Kidney (tissue), 14 donors: ENCODE results near the gene ZNF710. TPM values are rescaled to one million over a fixed set of nuclear protein-coding genes. Genes with fewer than 3 reads are reported as not detected.
A peak's percentile ranks its signal among the peaks of the same experiment; 100 is the strongest.

Source experiments
- DNase-seq, 5 donors: peaks; one replicate each; pipeline ENCODE4 v3.0.0-alpha.2; 2013 to 2020
- FAIRE-seq: peaks from 2 replicates; lab custom pipeline; 2012; peaks lifted over from hg19 to GRCh38; lab: Jason Lieb, UNC
- H3K27ac ChIP-seq, 2 donors: one replicate each; pipeline ENCODE4 v1.7.0; 2013; ENCODE audit warnings: low read depth in 2 of 2, low read length in 2 of 2, inconsistent platforms in 1 of 2
- H3K27me3 ChIP-seq: one replicate; pipeline ENCODE4 v1.7.1; 2013; ENCODE audit warnings: low read length, inconsistent platforms; ENCODE audit not compliant: control insufficient read depth, insufficient read depth
- H3K36me3 ChIP-seq, 3 donors: one replicate each; pipeline versions ENCODE4 v1.7.0 to v1.7.1; 2013; ENCODE audit warnings: low read length in 3 of 3, control low read depth in 1 of 3, inconsistent platforms in 1 of 3; ENCODE audit not compliant: insufficient read depth in 3 of 3, control insufficient read depth in 2 of 3
- H3K4me1 ChIP-seq, 3 donors: one replicate each; pipeline versions ENCODE4 v1.7.0 to v1.7.1; 2013; ENCODE audit warnings: low read length in 3 of 3, inconsistent platforms in 1 of 3, low read depth in 1 of 3; ENCODE audit not compliant: control insufficient read depth in 2 of 3, insufficient read depth in 2 of 3
- H3K4me3 ChIP-seq, 3 donors: one replicate each; pipeline versions ENCODE4 v1.7.0 to v1.8.1; 2013; ENCODE audit warnings: low read length in 3 of 3, control low read depth in 1 of 3, inconsistent platforms in 1 of 3
- H3K9ac ChIP-seq, 3 donors: one replicate each; pipeline versions ENCODE4 v1.7.0 to v1.7.1; 2013; ENCODE audit warnings: low read length in 3 of 3, control low read depth in 1 of 3, inconsistent platforms in 1 of 3
- H3K9me3 ChIP-seq, 3 donors: one replicate each; pipeline versions ENCODE4 v1.7.0 to v1.7.1; 2013; ENCODE audit warnings: low read length in 3 of 3, control low read depth in 1 of 3, inconsistent platforms in 1 of 3; ENCODE audit not compliant: control insufficient read depth in 2 of 3, insufficient read depth in 1 of 3
- CTCF ChIP-seq: IDR thresholded peaks from 3 replicates; pipeline ENCODE4 v1.5.1; 2012; ENCODE audit warnings: mild to moderate bottlenecking, moderate library complexity, borderline replicate concordance; ENCODE audit not compliant: insufficient read depth; ENCODE audit errors: extremely low read depth
- intact Hi-C: fragments of 100-400 bp; cut with DNase I; formaldehyde crosslinking; loops from one replicate; pipeline ENCODE4 v1.11.1; 2022
- polyA plus RNA-seq: library from polyadenylated mRNA; stranded (reverse); fragments of 350-450 nt; fragmentation: Illumina TruSeq; extraction: RNeasy Lipid Tissue Mini Kit (QIAGEN cat#74804); gene quantifications from one replicate; pipeline ENCODE4 v1.2.3, GENCODE V29; 2014; ENCODE audit warnings: low read depth, low replicate concordance; ENCODE audit not compliant: insufficient read depth
- total RNA-seq: library from RNA; stranded (reverse); fragmentation: NEBNext Ultra II Directional; extraction: Animal tissue kit (Norgen Biotek cat#: 25700); gene quantifications from one replicate; pipeline ENCODE4 v1.2.1, GENCODE V29; 2021
- donor health status: control.
- donor health status: control.
- donor health status: control.
- donor health status: control.
- donor health status: control.
- donor health status: DM: yes; HTN: yes; CAD: no.
- donor health status: Normal renal cell carcinoma (clear cell type).

The ZNF710 gene
- total and polyA plus RNA-seq, 2 donors from 2014 or later, result 11.0 to 17.0 TPM

- no peak for TF ChIP-seq CTCF
- FAIRE-seq (no peak), DNase-seq (no peak)
- no peak overlapping the region for H3K4me3 ChIP-seq
- peaks cover 2 to 13% (median 7%) of the 10 kb centered on the region in 3 donors for H3K4me1 ChIP-seq
- intact Hi-C loops, result no loop called here
- no peaks in the 10 kb centered on the region for H3K36me3 ChIP-seq
- H3K9ac ChIP-seq, result no peak overlapping the region
- H3K9me3 ChIP-seq, result no peaks in the 10 kb centered on the region
- H3K27ac ChIP-seq, result no peak overlapping the region
- no peaks in the 10 kb centered on the region for H3K27me3 ChIP-seq
Measured at GRCh38 chr15:90051874-90052273, 50.8 kb downstream of the ZNF710 start.

- H3K4me1 ChIP-seq, result peaks cover 0 to 7% (median 2%) of the 10 kb centered on the region in 3 donors
- intact Hi-C loops, result no loop called here
- H3K27ac ChIP-seq, result peak overlapping the region in 1 of 2 donors; percentile 8
- H3K4me3 ChIP-seq, result no peak overlapping the region
- FAIRE-seq, result no peak
- no peak for DNase-seq
- no peaks in the 10 kb centered on the region for H3K9me3 ChIP-seq
- no peaks in the 10 kb centered on the region for H3K27me3 ChIP-seq
- H3K9ac ChIP-seq, result no peak overlapping the region
- no peaks in the 10 kb centered on the region for H3K36me3 ChIP-seq
- no peak for TF ChIP-seq CTCF
Measured at GRCh38 chr15:90053685-90054466, 52.8 kb downstream of the ZNF710 start.

- H3K9me3 ChIP-seq, result no peaks in the 10 kb centered on the region
- H3K4me3 ChIP-seq, result no peak overlapping the region
- H3K36me3 ChIP-seq, result no peaks in the 10 kb centered on the region
- H3K27ac ChIP-seq, result peak overlapping the region; percentile 8 to 51
- H3K9ac ChIP-seq, result no peak overlapping the region
- no peaks in the 10 kb centered on the region for H3K27me3 ChIP-seq
- intact Hi-C loops, result no loop called here
- FAIRE-seq (no peak), DNase-seq (peak in 4 of 5 donors; percentile 75 to 88 (median 78))
- peaks cover 0 to 10% (median 2%) of the 10 kb centered on the region in 3 donors for H3K4me1 ChIP-seq
- TF ChIP-seq CTCF, result no peak
Measured at GRCh38 chr15:90054618-90055097, 53.5 kb downstream of the ZNF710 start.
